Occipital lobe (tissue), 2 donors: ENCODE results near the gene DNAJB8. TPM values are rescaled to one million over a fixed set of nuclear protein-coding genes. Genes with fewer than 3 reads are reported as not detected.

Source experiments
- DNase-seq: peaks from one replicate; lab custom pipeline; 2025; lab: John Stamatoyannopoulos, UW
- total RNA-seq: library from RNA; depleted of rRNA; stranded (reverse); fragments of >200 nt; gene quantifications from one replicate; pipeline ENCODE4 v1.2.3, GENCODE V29; 2014

DNAJB8 gene
- total RNA-seq, result not detected

- no peak for DNase-seq
These were observed at the start of gene DNAJB8 for GRCh38 chr3:128466840-128467541. DNAJB8 (minus strand) TSS chr3:128466890; CDS start chr3:128463245, 3,645 bp downstream.

- DNase-seq, result no peak
These were observed 49.3 kb upstream of the DNAJB8 start for GRCh38 chr3:128515967-128516366.

GRCh38 chr3:128508852-128509251 is 42.2 kb upstream of the DNAJB8 start:
- no peak for DNase-seq

GRCh38 chr3:128506754-128507153 is 40.1 kb upstream of the DNAJB8 start:
- DNase-seq, result no peak

GRCh38 chr3:128505771-128506170 is 39.1 kb upstream of the DNAJB8 start:
- DNase-seq, result no peak

- DNase-seq, result no peak
These were observed 38.5 kb upstream of the DNAJB8 start for GRCh38 chr3:128504963-128505730.

- no peak for DNase-seq
These were observed 37.8 kb upstream of the DNAJB8 start for GRCh38 chr3:128504533-128504915.

GRCh38 chr3:128503751-128504532 is 37.3 kb upstream of the DNAJB8 start:
- no peak for DNase-seq

- DNase-seq, result no peak
These were observed 36.5 kb upstream of the DNAJB8 start for GRCh38 chr3:128503164-128503651.

GRCh38 chr3:128502712-128503111 is 36.0 kb upstream of the DNAJB8 start:
- no peak for DNase-seq

GRCh38 chr3:128501431-128501830 is 34.7 kb upstream of the DNAJB8 start:
- no peak for DNase-seq

GRCh38 chr3:128500556-128500955 is 33.9 kb upstream of the DNAJB8 start:
- DNase-seq, result no peak

- DNase-seq, result no peak
These were observed 33.1 kb upstream of the DNAJB8 start for GRCh38 chr3:128499724-128500275.

GRCh38 chr3:128498901-128499530 is 32.3 kb upstream of the DNAJB8 start:
- DNase-seq, result no peak

- no peak for DNase-seq
These were observed 31.5 kb upstream of the DNAJB8 start for GRCh38 chr3:128498127-128498626.

- peak; percentile 52 for DNase-seq
These were observed 30.8 kb upstream of the DNAJB8 start for GRCh38 chr3:128497305-128498126.

- no peak for DNase-seq
These were observed 30.1 kb upstream of the DNAJB8 start for GRCh38 chr3:128496602-128497304.

GRCh38 chr3:128496019-128496601 is 29.4 kb upstream of the DNAJB8 start:
- DNase-seq, result no peak

GRCh38 chr3:128495435-128495970 is 28.8 kb upstream of the DNAJB8 start:
- DNase-seq, result no peak
